GM12864 (cell line): Measurements from ENCODE around the gene ZCCHC14.
"Not testable (repeated sequence)": the region's sequence is repeated elsewhere in the genome, so short reads cannot be mapped to it uniquely, and the experiment has no call there.

Source experiments
- DNase-seq: peaks from one replicate; pipeline ENCODE4 v3.0.0-alpha.2; 2011; ENCODE audit warnings: low read depth
- H3K4me3 ChIP-seq: 2 replicates; pipeline ENCODE4 v1.5.1; 2011; ENCODE audit warnings: mild to moderate bottlenecking, low read depth, low read length, control low read depth
- TF ChIP-seq, protein P1 (sequence below): IDR thresholded peaks from 2 replicates; pipeline ENCODE4 v1.5.1; 2011; ENCODE audit warnings: low read depth, mild to moderate bottlenecking, moderate library complexity, low read length, control low read depth, inconsistent platforms; ENCODE audit errors: missing control alignments

The ZCCHC14 gene

DNA sequence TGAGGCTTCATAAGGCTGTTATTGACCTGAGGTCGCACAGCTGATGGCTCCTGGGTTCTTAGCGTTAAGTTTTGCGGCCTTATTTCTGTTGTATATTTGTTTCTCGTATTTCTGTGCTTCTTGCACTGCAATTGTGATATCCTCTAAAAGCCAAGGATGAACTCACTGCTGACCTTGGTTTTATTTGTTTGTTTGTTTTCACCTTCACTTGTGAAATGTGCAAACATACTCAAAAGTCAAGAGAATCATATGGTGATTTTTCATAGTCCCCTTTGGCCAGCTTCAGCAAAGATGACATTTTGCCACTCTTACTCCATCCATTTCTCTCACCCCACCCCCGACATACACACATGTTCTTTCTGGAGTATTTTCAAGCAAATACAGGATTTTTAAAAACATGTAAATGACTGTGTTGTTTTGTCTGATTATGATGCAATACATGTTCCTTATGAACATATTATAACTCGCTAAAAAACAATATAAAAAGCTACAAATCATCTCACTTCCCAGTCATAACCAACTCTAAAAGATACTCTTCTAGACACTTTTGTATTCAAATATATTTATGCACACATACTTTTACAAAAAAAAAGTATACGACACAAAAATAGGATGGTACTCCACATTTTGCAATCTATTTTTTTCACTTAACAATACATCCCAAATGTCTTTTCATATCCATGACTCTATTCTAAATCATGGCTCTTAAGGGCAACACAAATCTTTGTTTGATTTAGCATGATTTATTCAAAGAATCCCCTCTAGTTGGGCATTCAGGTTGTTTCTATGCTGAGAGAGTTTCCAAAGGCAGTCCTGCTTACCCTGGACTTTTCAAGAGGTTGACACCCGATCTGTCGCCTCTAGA, 5.7 kb upstream of the ZCCHC14 start:
- TF ChIP-seq, protein P1, sequence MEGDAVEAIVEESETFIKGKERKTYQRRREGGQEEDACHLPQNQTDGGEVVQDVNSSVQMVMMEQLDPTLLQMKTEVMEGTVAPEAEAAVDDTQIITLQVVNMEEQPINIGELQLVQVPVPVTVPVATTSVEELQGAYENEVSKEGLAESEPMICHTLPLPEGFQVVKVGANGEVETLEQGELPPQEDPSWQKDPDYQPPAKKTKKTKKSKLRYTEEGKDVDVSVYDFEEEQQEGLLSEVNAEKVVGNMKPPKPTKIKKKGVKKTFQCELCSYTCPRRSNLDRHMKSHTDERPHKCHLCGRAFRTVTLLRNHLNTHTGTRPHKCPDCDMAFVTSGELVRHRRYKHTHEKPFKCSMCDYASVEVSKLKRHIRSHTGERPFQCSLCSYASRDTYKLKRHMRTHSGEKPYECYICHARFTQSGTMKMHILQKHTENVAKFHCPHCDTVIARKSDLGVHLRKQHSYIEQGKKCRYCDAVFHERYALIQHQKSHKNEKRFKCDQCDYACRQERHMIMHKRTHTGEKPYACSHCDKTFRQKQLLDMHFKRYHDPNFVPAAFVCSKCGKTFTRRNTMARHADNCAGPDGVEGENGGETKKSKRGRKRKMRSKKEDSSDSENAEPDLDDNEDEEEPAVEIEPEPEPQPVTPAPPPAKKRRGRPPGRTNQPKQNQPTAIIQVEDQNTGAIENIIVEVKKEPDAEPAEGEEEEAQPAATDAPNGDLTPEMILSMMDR = no peak
- DNase-seq = no peak
- H3K4me3 ChIP-seq = no peak overlapping the region

DNA sequence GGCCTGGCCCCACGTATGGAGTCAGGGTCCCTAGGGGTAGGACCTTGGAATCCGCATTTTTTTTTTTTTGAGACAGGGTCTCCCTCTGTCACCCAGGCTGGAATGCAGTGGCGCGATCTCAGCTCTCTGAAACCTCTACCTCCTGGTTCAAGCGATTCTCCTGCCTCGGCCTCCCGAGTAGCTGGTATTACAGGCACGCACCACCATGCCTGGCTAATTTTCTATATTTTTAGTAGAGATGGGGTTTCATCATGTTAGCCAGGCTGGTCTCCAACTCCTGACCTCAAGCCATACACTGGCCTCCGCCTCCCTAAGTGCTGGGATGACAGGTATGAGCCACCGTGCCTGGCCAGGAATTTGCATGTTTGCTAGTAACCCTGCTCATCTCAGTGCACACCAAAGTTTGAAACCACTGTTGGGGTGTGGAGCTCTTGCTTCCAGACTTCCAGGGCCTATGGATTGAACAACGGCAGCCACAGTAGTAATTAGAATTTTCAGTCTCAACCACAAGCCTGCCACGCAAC, 5.0 kb upstream of the ZCCHC14 start:
- H3K4me3 ChIP-seq, DNase-seq: not testable (repeated sequence)

DNA sequence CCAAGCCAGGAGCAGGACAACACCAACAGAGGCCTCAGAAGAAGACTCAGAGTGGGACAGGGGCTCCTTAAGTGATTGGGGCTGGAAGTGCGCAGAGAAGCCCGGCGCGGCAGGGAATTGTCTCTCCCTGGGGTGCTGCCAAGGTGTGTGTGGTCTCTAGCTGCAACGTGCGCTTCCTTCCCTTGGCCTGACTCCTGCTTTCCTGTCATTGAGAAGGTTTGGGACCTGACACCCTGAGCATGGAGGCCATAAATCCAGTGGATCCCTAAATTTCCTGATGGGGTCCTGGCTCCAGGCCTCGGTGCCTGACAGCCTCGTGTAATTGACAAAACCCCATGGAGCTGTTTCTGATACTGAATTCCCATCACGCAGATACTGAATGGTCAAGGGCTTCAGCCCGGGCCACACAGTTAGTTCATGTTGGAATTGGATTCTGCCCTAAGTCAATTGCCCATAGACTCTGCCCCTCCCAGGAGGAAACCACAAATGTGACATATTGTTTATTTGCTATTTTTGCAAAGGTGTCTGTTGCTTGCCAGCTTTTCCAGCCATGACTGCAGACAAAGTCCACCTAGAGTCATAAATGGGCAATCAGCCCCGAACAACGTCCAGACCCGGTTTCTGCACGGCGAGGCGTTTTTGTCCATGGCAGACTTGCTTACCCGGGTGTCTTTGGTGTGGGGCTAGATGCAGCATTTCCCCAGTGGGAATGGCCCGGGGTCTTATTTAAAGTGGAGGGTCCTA, 4.4 kb upstream of the ZCCHC14 start:
- not testable (repeated sequence) for H3K4me3 ChIP-seq, DNase-seq

DNA sequence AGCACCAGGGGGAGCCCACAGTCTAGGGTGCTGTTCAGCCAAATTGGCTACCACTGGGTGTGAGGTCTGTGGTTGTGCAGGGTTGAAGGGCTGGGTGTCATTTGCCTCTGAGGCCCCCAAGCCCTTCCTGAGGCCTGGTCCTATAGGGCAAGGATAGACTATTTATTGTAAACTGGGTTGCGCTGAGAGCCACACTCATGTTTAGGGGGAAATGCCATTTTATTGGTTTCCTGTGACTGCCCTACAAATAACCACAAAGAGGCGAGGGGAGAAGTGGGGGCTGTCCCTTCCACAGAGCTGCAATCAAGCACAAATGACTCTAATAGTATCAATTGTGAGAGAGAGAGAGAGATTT, 3.6 kb upstream of the ZCCHC14 start:
- no peak for DNase-seq
- H3K4me3 ChIP-seq = no peak overlapping the region
- TF ChIP-seq, protein P1 = no peak

DNA sequence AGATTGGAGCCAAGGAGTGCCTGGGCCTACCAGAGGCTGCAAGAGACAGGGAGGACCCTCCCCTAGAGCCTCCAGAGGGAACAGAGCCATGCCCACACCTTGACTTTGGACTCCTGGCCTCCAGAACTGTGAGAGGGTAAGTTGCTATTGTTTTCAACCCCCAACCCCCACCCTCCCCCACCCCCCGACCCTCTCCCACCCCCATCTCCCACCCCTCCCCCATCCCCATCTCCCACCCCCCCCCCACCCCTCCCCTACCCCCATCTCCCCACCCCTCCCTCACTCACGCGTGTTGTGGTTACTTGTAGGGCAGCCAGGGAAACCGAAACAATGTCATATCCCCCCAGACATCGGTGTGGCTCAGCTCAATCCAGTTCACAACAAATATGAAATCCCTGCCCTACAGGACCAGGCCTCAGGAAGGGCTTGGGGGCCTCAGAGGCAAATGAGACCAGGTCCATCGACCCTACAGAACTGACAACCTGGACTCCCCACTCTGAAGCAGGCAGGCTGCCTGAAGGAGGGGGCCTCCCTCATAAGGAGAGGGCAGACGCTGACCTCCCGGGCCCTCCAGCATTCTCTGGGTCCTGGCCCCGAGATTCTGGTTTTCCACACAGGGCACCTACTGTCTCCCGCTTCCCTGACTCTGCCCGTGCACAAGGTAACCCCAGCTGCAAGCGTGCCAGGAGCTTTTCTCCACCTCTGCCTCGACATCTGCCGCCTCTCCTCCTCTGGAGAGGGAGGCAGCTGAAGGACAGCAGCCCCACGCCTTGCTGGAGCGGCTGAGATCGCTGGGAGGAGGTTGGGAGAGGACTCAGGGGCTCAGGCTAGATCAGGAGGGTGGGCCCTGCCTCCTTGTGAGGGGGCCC, 3.0 kb upstream of the ZCCHC14 start:
- DNase-seq = no peak
- TF ChIP-seq, protein P1 = no peak
- no peak overlapping the region for H3K4me3 ChIP-seq

DNA sequence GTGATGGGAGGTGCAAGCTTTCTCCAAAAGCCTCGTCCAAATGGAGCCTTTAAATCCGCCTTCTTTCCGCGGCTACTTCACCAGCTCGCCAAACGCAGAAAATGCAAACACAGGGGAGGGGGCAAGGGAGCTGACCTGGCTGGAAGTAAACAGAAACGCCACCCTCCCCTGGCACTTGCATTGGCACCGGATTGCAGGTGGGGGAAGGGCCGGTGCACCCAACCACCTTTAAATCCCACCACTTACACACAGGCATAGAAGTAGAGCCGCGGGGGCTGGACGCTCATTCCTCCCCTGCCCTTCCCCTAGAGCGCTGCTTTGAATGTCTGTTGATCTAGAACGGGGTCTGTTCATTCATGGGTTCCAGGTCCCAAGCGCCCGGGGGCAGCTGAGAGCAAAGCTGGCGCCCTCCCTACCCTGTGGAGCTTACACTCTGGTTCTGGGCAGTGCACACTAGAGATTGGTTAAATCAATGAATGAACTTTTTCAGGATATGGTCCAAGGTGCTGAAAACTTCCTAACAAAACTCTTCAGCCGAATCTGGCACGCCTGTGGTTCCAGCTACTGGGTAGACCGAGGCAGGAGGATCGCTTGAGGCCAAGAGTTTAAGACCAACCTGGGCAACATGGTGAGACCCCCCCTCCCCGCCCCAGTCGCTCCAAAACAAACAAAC, 920 bp upstream of the ZCCHC14 start:
- no peak overlapping the region for H3K4me3 ChIP-seq
- no peak for DNase-seq
- TF ChIP-seq, protein P1 = no peak

DNA sequence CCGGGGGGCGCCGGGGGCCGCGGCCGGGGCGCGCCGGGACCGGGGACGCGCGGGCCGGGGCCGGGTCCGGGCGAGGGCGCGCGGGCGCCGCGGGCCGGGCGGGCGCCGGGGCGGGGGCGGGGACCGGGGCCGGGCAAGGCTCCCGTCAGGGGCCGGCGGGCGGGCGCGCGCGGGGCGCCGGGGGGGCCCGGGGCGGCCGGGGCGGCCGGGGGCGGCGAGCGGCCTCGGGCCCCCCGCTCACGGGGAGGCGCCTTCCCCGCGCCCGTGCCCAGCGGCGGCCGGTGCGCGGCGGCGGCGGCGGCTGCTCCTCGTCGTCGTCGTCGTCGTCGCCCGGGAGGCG, 563 bp downstream of the ZCCHC14 start:
- H3K4me3 ChIP-seq = no peak overlapping the region; the same call in 1 of the 2 replicates
- TF ChIP-seq, protein P1 = no peak

More for the DNA sequence above, 563 bp downstream of the ZCCHC14 start:
- DNase-seq = no peak
